ENCODE measurements around the gene CFAP99.

CFAP99 gene

GRCh38 chr4:2396781-2397368 is 21.9 kb upstream of the CFAP99 start:
- in situ Hi-C loops (cut with MboI; ENCODE audit: low sequenced_read_pairs), result no loop called here
- H3K36me3 ChIP-seq (replicated peaks), result no peaks in the 10 kb centered on the region
- no peaks in the 10 kb centered on the region for H3K9me3 ChIP-seq
- DNase-seq (ENCODE audit: low spot score in 2 of 2), result no peak
- no peaks in the 10 kb centered on the region for H3K27me3 ChIP-seq (ENCODE audit: low read depth)
- peaks cover 6% of the 10 kb centered on the region for H3K4me1 ChIP-seq
- H3K4me3 ChIP-seq, result no peak overlapping the region

GRCh38 chr4:2397596-2398379 is 21.0 kb upstream of the CFAP99 start:
- Histone ChIP-seq H3K4me1 (peaks cover 11% of the 10 kb centered on the region), H3K4me3 (no peak overlapping the region), H3K9me3 (no peaks in the 10 kb centered on the region), H3K36me3 (replicated peaks) (no peaks in the 10 kb centered on the region), H3K27me3 (ENCODE audit: low read depth) (no peaks in the 10 kb centered on the region)
- no peak for DNase-seq (ENCODE audit: low spot score in 2 of 2)
- in situ Hi-C loops (cut with MboI; ENCODE audit: low sequenced_read_pairs), result no loop called here

- DNase-seq (ENCODE audit: low spot score in 2 of 2), result no peak
- H3K4me3 ChIP-seq, result no peak overlapping the region
- H3K4me1 ChIP-seq, result peaks cover 9% of the 10 kb centered on the region
- no peaks in the 10 kb centered on the region for H3K9me3 ChIP-seq
- H3K36me3 ChIP-seq (replicated peaks), result no peaks in the 10 kb centered on the region
- H3K27me3 ChIP-seq (ENCODE audit: low read depth), result no peaks in the 10 kb centered on the region
- in situ Hi-C loops (cut with MboI; ENCODE audit: low sequenced_read_pairs), result no loop called here
Observed at GRCh38 chr4:2399216-2399615, 19.5 kb upstream of the CFAP99 start.

GRCh38 chr4:2399631-2400190 is 19.0 kb upstream of the CFAP99 start:
- H3K4me1 ChIP-seq, result peaks cover 9% of the 10 kb centered on the region
- H3K36me3 ChIP-seq (replicated peaks), result no peaks in the 10 kb centered on the region
- no peak overlapping the region for H3K4me3 ChIP-seq
- no peaks in the 10 kb centered on the region for H3K27me3 ChIP-seq (ENCODE audit: low read depth)
- in situ Hi-C loops (cut with MboI; ENCODE audit: low sequenced_read_pairs), result no loop called here
- no peak for DNase-seq (ENCODE audit: low spot score in 2 of 2)
- no peaks in the 10 kb centered on the region for H3K9me3 ChIP-seq

- in situ Hi-C loops (cut with MboI; ENCODE audit: low sequenced_read_pairs), result no loop called here
- Histone ChIP-seq H3K9me3 (no peaks in the 10 kb centered on the region), H3K36me3 (replicated peaks) (no peaks in the 10 kb centered on the region), H3K4me3 (no peak overlapping the region), H3K4me1 (peaks cover 9% of the 10 kb centered on the region), H3K27me3 (ENCODE audit: low read depth) (no peaks in the 10 kb centered on the region)
- no peak for DNase-seq (ENCODE audit: low spot score in 2 of 2)
Observed at GRCh38 chr4:2400841-2401609, 17.7 kb upstream of the CFAP99 start.

- Histone ChIP-seq H3K4me1 (peaks cover 9% of the 10 kb centered on the region), H3K4me3 (no peak overlapping the region), H3K27me3 (ENCODE audit: low read depth) (no peaks in the 10 kb centered on the region), H3K9me3 (no peaks in the 10 kb centered on the region), H3K36me3 (replicated peaks) (no peaks in the 10 kb centered on the region)
- in situ Hi-C loops (cut with MboI; ENCODE audit: low sequenced_read_pairs), result no loop called here
- DNase-seq (ENCODE audit: low spot score in 2 of 2), result no peak
Observed at GRCh38 chr4:2401610-2401983, 17.2 kb upstream of the CFAP99 start.

- no peak overlapping the region; the same call in 1 of the 2 replicates for H3K4me3 ChIP-seq
Observed at GRCh38 chr4:2402048-2402842, 16.5 kb upstream of the CFAP99 start.

GRCh38 chr4:2402941-2403340 is 15.8 kb upstream of the CFAP99 start:
- H3K4me3 ChIP-seq, result no peak overlapping the region
- peaks cover 9% of the 10 kb centered on the region for H3K4me1 ChIP-seq
- no peaks in the 10 kb centered on the region for H3K9me3 ChIP-seq
- in situ Hi-C loops (cut with MboI; ENCODE audit: low sequenced_read_pairs), result no loop called here
- H3K36me3 ChIP-seq (replicated peaks), result no peaks in the 10 kb centered on the region
- H3K27me3 ChIP-seq (ENCODE audit: low read depth), result no peaks in the 10 kb centered on the region
- no peak for DNase-seq (ENCODE audit: low spot score in 2 of 2)

More at GRCh38 chr4:2402048-2402842, 16.5 kb upstream of the CFAP99 start:
- H3K36me3 ChIP-seq (replicated peaks), result no peaks in the 10 kb centered on the region
- H3K4me1 ChIP-seq, result peaks cover 9% of the 10 kb centered on the region
- in situ Hi-C loops (cut with MboI; ENCODE audit: low sequenced_read_pairs), result no loop called here
- H3K27me3 ChIP-seq (ENCODE audit: low read depth), result no peaks in the 10 kb centered on the region
- peak; percentile 79 to 94 for DNase-seq (ENCODE audit: low spot score in 2 of 2)
- no peaks in the 10 kb centered on the region for H3K9me3 ChIP-seq

- H3K4me3 ChIP-seq, result no peak overlapping the region
- in situ Hi-C loops (cut with MboI; ENCODE audit: low sequenced_read_pairs), result no loop called here
Observed at GRCh38 chr4:2406406-2406805, 12.3 kb upstream of the CFAP99 start.

GRCh38 chr4:2406920-2407319 is 11.8 kb upstream of the CFAP99 start:
- Histone ChIP-seq H3K4me3 (no peak overlapping the region), H3K27me3 (ENCODE audit: low read depth) (no peaks in the 10 kb centered on the region), H3K9me3 (no peaks in the 10 kb centered on the region), H3K4me1 (peaks cover 15% of the 10 kb centered on the region), H3K36me3 (replicated peaks) (no peaks in the 10 kb centered on the region)
- no peak for DNase-seq (ENCODE audit: low spot score in 2 of 2)
- in situ Hi-C loops (cut with MboI; ENCODE audit: low sequenced_read_pairs), result no loop called here

More at GRCh38 chr4:2406406-2406805, 12.3 kb upstream of the CFAP99 start:
- Histone ChIP-seq H3K9me3 (no peaks in the 10 kb centered on the region), H3K4me1 (peaks cover 15% of the 10 kb centered on the region), H3K27me3 (ENCODE audit: low read depth) (no peaks in the 10 kb centered on the region), H3K36me3 (replicated peaks) (no peaks in the 10 kb centered on the region)
- no peak for DNase-seq (ENCODE audit: low spot score in 2 of 2)

- H3K4me3 ChIP-seq, result no peak overlapping the region
- H3K27me3 ChIP-seq (ENCODE audit: low read depth), result no peaks in the 10 kb centered on the region
- no peaks in the 10 kb centered on the region for H3K9me3 ChIP-seq
- peaks cover 10% of the 10 kb centered on the region for H3K4me1 ChIP-seq
- in situ Hi-C loops (cut with MboI; ENCODE audit: low sequenced_read_pairs), result no loop called here
- no peaks in the 10 kb centered on the region for H3K36me3 ChIP-seq (replicated peaks)
- no peak for DNase-seq (ENCODE audit: low spot score in 2 of 2)
Observed at GRCh38 chr4:2407991-2408342, 10.8 kb upstream of the CFAP99 start.

GRCh38 chr4:2408401-2408958 is 10.3 kb upstream of the CFAP99 start:
- in situ Hi-C loops (cut with MboI; ENCODE audit: low sequenced_read_pairs), result no loop called here
- no peaks in the 10 kb centered on the region for H3K9me3 ChIP-seq
- H3K36me3 ChIP-seq (replicated peaks), result no peaks in the 10 kb centered on the region
- H3K4me3 ChIP-seq, result no peak overlapping the region
- H3K4me1 ChIP-seq, result peaks cover 10% of the 10 kb centered on the region
- peak in 1 of 2 experiments; percentile 62 for DNase-seq (ENCODE audit: low spot score in 2 of 2)
- H3K27me3 ChIP-seq (ENCODE audit: low read depth), result no peaks in the 10 kb centered on the region

GRCh38 chr4:2408976-2409375 is 9.8 kb upstream of the CFAP99 start:
- Histone ChIP-seq H3K4me1 (peaks cover 10% of the 10 kb centered on the region), H3K4me3 (no peak overlapping the region), H3K36me3 (replicated peaks) (no peaks in the 10 kb centered on the region), H3K9me3 (no peaks in the 10 kb centered on the region), H3K27me3 (ENCODE audit: low read depth) (no peaks in the 10 kb centered on the region)
- in situ Hi-C loops (cut with MboI; ENCODE audit: low sequenced_read_pairs), result no loop called here
- DNase-seq (ENCODE audit: low spot score in 2 of 2), result no peak

Measured in HAP-1 (cell line).